Activated T-helper 1 cell treated with anti-CD3 and anti-CD28 coated beads, Interleukin-12 subunit alpha, Interleukin-12 subunit beta, Interleukin-2, Interleukin-4 antibody, amounts not matched to agents 30 ng/mL and 10 ng/mL and 1 ng/mL, durations not matched to agents 14 hours and 24 hours and 36 hours (primary cell): Measurements from ENCODE around the gene KCNG2. TPM values are rescaled to one million over a fixed set of nuclear protein-coding genes. Genes with fewer than 3 reads are reported as not detected.

Experiments used
- DNase-seq: peaks from one replicate; pipeline ENCODE4 v3.0.0; 2021; ENCODE audit warnings: low spot score
- H3K27ac Mint-ChIP-seq: one replicate; pipeline ENCODE4 v1.8.0; 2021; ENCODE audit warnings: mild to moderate bottlenecking, mixed read lengths
- H3K27me3 Mint-ChIP-seq: one replicate; pipeline ENCODE4 v1.8.0; 2022; ENCODE audit warnings: mild to moderate bottlenecking, moderate library complexity, mixed read lengths; ENCODE audit not compliant: insufficient read depth
- H3K36me3 Mint-ChIP-seq: one replicate; pipeline ENCODE4 v1.8.0; 2021; ENCODE audit warnings: low read depth, mixed read lengths
- H3K4me1 Mint-ChIP-seq: one replicate; pipeline ENCODE4 v1.8.0; 2021; ENCODE audit warnings: low read depth, mixed read lengths
- H3K4me3 Mint-ChIP-seq: one replicate; pipeline ENCODE4 v1.8.0; 2021; ENCODE audit warnings: mild to moderate bottlenecking, moderate library complexity, mixed read lengths
- H3K9me3 Mint-ChIP-seq: one replicate; pipeline ENCODE4 v1.8.0; 2021; ENCODE audit warnings: mixed read lengths
- intact Hi-C: fragments of 100-400 bp; cut with micrococcal nuclease; formaldehyde crosslinking; loops from one replicate; pipeline ENCODE4 v1.15.1; 2024
- total RNA-seq: library from RNA; stranded (reverse); gene quantifications from 2 replicates; pipeline ENCODE4 v1.2.3, GENCODE V29; 2022

The KCNG2 gene
- total RNA-seq, 1 donor from 2014 or later = not detected

DNA sequence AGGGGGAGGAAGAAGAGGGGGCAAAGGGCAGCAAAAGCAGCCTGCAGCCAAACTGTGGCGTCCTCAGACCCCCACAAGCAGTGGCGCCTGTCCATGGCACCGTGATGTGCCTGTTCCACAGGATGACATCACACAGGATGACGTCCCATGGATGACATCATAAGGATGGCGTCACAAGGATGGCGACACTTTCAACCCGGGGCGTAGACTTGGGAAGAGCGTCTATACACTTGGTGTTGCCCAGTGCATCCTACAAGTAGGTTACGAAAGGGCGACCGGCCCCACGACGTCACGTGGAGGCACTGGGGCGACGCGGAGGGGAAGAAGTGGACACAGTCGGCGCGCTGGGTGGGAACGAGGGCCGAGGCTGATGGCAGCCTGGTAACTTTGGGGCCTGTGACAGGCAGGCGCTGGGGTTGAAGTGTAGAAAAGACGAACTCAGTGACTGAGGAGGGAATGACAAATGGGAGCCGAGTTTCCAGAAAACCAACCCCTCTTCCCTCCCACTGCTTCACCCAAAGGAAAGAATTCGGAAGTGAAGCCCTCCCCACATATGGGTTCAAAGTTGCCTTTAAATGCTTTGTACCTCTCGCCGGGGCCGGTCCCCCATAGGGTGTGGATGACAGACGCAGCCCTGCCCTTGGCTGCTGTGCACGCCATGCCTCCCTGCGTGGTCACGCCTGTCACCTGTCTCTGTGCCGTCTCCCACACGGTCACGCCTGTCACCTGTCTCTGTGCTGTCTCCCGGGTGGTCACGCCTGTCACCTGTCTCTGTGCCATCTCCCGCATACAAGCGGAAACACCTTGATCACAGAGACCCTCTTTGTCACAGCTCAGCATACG, 13.4 kb upstream of the KCNG2 start:
- H3K27ac Mint-ChIP-seq = no peak overlapping the region
- H3K36me3 Mint-ChIP-seq = no peaks in the 10 kb centered on the region
- no peak for DNase-seq
- H3K9me3 Mint-ChIP-seq = no peaks in the 10 kb centered on the region
- peaks cover 11% of the 10 kb centered on the region for H3K27me3 Mint-ChIP-seq
- no peaks in the 10 kb centered on the region for H3K4me1 Mint-ChIP-seq
- H3K4me3 Mint-ChIP-seq = no peak overlapping the region
- intact Hi-C loops = no loop called here

DNA sequence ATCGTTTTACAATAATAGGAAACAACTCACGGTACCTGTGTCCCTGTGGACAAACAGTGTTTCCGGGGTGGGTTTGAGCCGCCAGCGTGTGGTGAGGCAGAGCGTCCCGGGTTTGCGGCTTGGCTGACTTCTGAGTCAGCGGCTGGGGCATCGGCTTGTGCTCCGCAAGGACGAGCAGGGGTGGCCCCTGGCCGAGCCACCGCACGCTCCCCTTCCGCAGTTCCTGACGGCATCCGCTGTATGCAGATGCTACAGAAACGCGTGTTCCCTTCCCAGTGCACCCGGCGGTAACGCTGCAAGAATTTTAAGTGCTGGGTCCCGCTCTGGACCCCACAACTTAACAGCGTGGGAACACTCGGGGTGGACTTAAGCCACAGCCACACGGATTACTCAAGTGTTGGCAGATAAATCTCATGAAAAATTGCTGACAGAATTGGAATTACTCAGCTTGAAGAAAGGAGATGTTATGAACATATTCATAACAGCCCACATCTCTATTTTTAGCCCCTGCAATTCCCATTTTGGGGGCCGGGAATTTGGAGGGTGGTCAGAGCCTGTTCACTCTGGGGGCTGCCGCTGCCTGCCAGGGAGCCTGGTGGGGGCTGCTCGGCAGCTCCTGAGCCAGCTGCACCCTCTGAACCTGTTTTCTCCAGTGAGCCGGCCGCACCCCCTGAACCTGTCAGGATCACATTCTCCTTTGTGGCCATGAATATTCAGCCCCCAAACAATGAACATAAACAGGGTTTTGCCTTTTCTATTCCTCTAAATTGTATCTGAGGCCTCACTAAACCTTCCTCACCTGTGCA, 12.6 kb upstream of the KCNG2 start:
- no peak overlapping the region for H3K4me3 Mint-ChIP-seq
- DNase-seq = no peak
- no peaks in the 10 kb centered on the region for H3K36me3 Mint-ChIP-seq
- no peaks in the 10 kb centered on the region for H3K9me3 Mint-ChIP-seq
- H3K27ac Mint-ChIP-seq = no peak overlapping the region
- H3K27me3 Mint-ChIP-seq = peaks cover 15% of the 10 kb centered on the region
- intact Hi-C loops = no loop called here
- no peaks in the 10 kb centered on the region for H3K4me1 Mint-ChIP-seq

DNA sequence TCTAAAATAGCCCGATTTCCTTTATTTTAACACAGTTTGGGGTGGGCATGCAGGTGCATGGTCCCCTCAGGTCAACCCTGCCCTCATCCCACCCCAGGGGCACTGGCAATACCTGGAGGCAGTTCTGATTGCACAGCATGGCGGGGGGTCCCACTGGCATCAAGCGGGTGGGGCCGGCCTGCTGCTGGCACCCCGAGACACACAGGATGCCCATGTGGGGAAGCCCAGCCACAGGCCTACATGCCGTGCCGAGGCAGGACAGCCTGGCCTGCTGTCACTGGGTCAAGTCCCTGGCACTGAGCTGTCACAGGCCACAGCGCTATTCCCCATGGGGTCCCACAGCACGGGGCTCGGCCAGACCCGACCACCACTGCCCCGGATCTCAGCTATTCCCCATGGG, 11.9 kb upstream of the KCNG2 start:
- Mint-ChIP-seq H3K9me3 (no peaks in the 10 kb centered on the region), H3K4me1 (no peaks in the 10 kb centered on the region), H3K27me3 (peaks cover 21% of the 10 kb centered on the region), H3K27ac (no peak overlapping the region), H3K36me3 (no peaks in the 10 kb centered on the region), H3K4me3 (no peak overlapping the region)
- intact Hi-C loops = no loop called here
- DNase-seq = no peak

DNA sequence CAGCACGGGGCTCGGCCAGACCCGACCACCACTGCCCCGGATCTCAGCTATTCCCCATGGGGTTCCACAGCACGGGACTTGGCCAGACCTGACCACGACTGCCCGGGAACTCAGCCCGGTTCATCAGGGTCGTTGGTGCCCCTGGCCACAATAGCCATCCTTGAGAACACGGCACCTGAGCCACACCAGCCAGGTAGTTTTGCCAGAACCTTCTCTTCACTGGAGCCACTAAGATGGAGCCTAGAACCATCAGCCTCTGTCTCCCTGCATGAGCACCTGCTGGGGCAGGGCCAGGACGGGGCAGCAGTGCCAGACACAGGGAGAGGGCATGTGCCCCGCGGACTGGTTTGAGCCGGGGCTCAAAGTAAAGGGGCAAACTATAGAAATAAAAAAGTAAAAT, 11.4 kb upstream of the KCNG2 start:
- Mint-ChIP-seq H3K27me3 (peaks cover 26% of the 10 kb centered on the region), H3K36me3 (no peaks in the 10 kb centered on the region), H3K9me3 (no peaks in the 10 kb centered on the region), H3K4me1 (peaks cover 4% of the 10 kb centered on the region), H3K4me3 (no peak overlapping the region), H3K27ac (no peak overlapping the region)
- intact Hi-C loops = no loop called here
- no peak for DNase-seq

DNA sequence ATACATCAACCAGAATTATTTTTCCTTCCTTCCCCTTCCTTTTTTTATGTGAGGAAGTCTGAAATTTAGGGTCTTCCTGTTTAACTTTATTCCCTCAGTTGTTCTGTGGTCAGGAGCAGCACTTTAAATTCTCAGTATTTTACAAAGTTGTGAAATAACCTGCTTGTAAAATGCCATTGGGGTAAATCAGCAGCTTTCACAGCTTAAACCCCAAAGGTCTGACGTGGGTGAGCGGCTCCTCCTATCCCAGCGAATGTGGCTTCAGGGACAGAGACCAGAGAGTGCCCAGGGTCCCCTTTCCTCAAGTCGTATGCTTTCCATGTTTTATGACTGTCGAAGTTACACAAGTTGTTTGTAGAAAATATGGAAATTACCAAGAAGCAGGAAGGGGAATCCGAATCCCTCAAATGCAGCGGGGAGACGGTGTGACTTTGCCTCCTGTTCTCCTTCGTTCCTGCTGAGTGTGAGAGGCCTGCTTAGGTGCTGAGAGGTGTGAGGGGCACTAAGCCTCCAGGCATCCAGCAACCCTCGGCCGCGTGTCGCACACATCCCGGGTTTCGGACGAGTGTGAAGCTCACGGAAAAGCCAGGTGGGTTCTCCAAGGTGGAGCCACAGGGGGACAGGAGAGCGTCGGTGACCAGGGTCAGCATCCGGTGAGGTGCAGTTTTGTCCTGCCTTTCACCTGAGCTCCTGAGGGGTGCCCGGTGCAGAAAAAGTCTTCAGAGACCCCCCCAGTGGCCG, 10.8 kb upstream of the KCNG2 start:
- intact Hi-C loops = no loop called here
- DNase-seq = no peak
- Mint-ChIP-seq H3K36me3 (no peaks in the 10 kb centered on the region), H3K27me3 (peaks cover 33% of the 10 kb centered on the region), H3K4me1 (peaks cover 11% of the 10 kb centered on the region), H3K4me3 (no peak overlapping the region), H3K9me3 (no peaks in the 10 kb centered on the region), H3K27ac (no peak overlapping the region)

DNA sequence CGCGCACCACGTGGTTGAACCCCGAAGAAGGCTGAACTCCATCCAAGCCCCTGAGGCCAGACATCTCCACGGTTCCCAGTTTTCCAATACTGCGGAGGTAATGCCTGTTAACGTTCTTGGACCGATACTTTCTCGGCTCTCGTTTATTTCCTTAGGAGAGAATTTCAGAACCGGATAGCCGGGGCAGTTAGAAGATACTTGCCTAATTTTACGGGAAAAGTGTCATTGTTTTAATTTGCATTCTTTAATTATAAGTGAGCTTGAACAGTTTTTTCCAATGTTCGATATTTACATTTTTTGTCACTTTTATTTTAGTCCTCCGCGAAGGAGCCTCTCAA, 10.2 kb upstream of the KCNG2 start:
- no peak overlapping the region for H3K27ac Mint-ChIP-seq
- DNase-seq = no peak
- H3K4me3 Mint-ChIP-seq = no peak overlapping the region
- peaks cover 13% of the 10 kb centered on the region for H3K4me1 Mint-ChIP-seq
- intact Hi-C loops = no loop called here
- H3K36me3 Mint-ChIP-seq = no peaks in the 10 kb centered on the region
- H3K9me3 Mint-ChIP-seq = no peaks in the 10 kb centered on the region
- H3K27me3 Mint-ChIP-seq = peaks cover 36% of the 10 kb centered on the region

DNA sequence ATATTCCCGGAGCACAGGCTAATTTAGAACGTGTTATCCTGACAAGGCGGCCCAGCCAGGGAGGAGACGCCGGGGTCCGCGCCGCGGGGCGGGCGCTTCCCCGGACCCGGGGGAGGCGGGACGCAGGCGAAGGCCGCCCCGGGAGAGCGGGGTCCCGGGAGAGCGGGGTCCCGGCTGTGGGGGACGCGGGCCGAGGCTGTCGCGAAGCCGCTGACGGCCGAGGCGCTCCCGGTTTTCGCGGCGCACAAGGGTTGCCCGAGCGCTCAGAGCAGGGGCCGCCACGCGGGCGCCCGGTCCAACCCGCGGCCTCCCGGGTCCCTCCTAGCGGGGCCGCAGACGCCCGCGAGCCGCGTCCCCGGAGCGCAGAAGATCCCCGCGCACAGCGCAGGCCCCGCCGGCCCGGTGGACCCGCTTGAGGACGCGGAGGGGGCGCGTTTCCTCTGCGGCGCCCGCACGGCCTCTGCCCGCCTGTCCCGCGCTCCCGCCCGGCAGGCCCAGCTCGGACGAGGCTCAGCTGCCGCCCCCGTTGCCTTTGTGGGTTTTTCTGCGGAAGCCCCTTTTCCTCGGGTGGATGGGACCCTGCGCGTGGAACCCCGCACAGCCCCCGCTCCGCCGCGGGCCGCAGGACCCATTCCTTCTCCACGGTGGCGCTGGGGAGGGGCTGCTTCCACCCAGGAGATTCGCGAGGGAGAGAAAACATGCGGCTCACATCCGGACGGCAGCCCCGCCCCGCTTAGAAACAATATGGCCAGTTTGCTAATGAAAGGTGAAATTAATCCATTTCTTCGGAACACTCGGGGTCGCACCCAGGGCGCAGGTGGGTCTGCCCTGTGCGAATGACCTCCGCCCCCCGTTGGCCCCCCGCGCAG, 9.6 kb upstream of the KCNG2 start:
- Mint-ChIP-seq H3K36me3 (no peaks in the 10 kb centered on the region), H3K9me3 (no peaks in the 10 kb centered on the region), H3K27ac (no peak overlapping the region), H3K4me3 (no peak overlapping the region), H3K4me1 (peaks cover 13% of the 10 kb centered on the region), H3K27me3 (peaks cover 41% of the 10 kb centered on the region)
- intact Hi-C loops = no loop called here
- DNase-seq = no peak

DNA sequence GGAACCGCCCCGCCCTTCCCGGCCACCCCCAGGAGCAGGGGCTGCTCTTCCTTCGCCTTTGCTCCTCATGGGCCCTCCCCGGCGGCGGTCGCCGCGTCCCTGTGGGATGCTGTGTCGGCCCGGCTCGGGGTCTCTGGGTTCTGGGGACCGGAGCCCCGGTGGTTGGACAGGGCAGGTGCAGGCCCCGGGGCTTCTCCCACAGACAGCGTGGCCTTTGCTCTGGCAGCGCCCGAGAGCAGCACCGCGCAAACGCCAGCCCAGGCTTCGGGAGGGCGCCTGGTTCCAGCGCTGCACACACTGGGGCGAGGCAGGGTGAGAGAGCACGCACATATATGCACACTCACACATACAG, 9.0 kb upstream of the KCNG2 start:
- Mint-ChIP-seq H3K36me3 (no peaks in the 10 kb centered on the region), H3K27ac (no peak overlapping the region), H3K27me3 (peaks cover 46% of the 10 kb centered on the region), H3K9me3 (no peaks in the 10 kb centered on the region), H3K4me1 (peaks cover 13% of the 10 kb centered on the region), H3K4me3 (no peak overlapping the region)
- DNase-seq = no peak
- intact Hi-C loops = no loop called here

DNA sequence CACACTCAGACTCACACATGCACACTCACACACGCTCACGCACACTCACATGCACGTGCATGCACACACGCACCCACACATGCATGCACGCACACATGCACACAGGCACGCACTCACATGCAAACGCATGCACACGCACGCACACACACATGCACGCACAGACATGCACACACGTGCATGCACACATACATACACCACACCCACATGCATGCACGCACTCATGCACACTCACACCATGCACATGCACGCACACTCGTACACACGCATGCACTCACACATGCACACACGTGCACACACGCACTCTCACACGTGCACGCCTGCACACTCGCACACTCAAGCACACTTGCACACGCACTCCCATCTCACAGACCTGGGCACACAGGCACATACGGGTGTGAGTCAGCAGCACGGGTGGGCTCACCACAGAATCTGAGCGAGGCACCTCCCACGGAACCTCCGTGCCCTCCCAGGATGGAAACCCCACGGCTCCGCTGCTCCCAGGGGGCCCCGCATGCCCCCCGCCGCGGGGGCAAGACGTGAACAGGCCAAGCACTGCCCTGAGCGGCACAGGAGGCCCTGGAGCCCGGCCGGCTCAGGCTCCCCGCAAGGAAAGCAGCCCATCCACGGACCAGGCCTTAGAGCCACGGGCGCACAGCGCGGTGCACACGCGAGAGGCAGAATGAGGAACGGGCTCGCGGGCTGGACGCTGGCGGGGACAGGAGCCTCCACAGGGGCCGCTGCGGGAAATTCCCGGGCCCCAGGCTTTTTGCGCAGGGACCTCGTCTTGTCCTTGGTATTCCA, 8.4 kb upstream of the KCNG2 start:
- Mint-ChIP-seq H3K4me1 (peaks cover 13% of the 10 kb centered on the region), H3K9me3 (no peaks in the 10 kb centered on the region), H3K36me3 (no peaks in the 10 kb centered on the region), H3K27ac (no peak overlapping the region), H3K4me3 (no peak overlapping the region), H3K27me3 (peaks cover 47% of the 10 kb centered on the region)
- no peak for DNase-seq
- intact Hi-C loops = no loop called here

DNA sequence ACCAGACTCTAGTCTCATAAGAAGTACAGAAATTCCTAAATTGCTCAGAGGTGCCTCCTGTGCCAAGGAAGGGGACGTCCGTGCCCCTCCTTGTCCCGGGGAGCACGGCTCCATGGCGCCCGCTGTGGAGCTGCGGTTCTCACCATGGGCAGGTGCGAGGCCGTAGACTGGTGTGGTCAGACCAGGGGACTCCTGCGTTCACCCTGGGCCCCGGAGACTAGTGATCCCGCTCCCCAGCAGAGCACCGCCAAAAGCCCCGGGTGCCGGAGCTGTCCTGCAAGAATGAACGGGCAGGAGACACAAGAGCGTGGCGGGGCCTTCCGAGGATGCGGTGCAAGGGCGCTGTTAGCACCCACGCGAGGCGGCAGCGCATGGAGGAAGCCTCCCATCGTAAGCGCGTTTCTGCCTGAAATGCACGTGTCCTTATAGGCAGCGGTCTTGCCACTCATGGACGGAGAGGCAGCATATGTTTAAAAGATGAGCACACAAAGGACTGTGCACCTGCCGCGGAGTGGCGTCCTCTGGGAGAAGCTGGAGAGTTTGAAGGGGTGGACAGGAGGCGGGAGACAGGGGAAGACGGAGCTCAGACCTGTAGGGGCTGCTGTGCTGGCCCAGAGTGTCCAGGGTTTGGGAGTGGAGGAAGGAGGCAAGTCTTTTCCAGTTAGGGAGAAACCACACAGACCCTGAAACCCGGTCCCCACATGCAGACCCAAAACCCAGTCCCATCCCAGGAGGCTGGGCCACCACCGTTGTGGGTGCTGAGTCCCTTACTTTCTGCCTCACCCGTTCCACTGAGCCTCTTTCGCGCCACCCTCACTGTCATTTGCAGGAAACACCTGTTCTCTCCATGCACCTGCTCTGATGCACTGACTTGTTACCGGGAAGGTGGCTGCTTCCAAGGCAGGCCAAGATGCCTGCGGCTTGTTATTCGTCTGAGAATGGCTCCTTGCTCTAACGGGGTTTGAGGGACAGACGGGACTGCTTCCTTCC, 7.5 kb upstream of the KCNG2 start:
- Mint-ChIP-seq H3K27me3 (peaks cover 47% of the 10 kb centered on the region), H3K4me1 (peaks cover 13% of the 10 kb centered on the region), H3K4me3 (no peak overlapping the region), H3K9me3 (no peaks in the 10 kb centered on the region), H3K36me3 (no peaks in the 10 kb centered on the region), H3K27ac (no peak overlapping the region)
- no peak for DNase-seq
- intact Hi-C loops = loop anchor here (10.0 kb wide), 2 partner anchors 155 to 195 kb away; partner anchors contain the start of gene TXNL4A
